HG02642 (cell line): ENCODE data around the gene FARP1.

Source experiments
- ATAC-seq: cut with Tn5 transposase; IDR thresholded peaks from one replicate; pipeline ENCODE4 v1.9.1; 2021; ENCODE audit warnings: mild to moderate bottlenecking; ENCODE audit not compliant: unreplicated experiment, poor library complexity

The FARP1 gene

DNA sequence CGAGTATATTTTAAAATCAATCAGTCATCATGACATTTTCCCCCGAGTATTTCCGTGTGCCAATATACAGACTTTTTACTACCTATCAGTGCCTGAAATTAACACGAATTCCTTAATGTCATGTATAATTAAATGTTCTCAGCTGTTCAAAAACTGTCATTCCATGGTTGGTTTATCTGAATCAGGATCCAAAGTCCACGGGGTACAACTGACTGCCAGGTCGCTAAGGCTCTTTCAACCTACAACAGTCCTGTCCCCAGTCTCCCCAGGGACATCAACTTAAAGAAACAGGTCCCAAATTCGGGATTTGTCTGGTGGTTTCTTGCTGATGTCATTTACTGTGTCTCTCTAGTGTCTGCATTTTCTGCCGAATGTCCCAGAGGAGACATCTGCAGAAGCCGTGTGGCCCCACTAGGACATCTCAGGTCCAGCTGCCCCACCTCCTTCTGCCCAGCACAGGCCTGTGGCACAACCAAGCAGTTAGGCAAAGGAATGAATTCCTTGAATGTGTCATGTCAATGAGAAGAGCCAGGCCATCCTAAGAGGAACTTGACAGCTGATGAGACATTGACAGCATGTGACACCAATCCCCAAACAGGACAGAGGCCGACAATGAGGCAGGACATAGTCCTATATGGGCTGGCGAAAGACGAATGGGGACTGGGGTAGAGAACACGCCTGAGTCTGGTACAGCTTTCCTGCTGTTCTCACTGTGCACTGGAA is 324.5 kb downstream of the FARP1 start:
- no peak for ATAC-seq

DNA sequence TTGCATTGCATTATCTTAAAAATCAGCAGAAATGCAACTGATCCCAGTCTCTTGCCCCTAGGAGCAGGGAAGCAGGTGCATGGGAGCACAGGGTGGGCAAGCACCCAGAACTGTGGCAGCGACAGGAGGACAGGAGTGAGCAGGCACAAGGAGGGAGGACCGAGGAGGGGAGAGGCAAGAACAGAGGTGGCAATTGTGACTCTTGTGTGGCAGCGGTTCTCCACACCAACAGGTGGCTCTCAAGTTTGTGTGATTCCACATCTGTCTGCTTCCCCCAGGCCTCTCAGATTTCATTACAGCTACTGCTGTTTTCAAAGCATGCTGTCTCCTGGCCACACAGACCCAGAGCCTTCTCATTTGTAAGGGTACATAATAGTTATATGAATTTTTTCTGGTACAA is 325.5 kb downstream of the FARP1 start:
- ATAC-seq = no peak

DNA sequence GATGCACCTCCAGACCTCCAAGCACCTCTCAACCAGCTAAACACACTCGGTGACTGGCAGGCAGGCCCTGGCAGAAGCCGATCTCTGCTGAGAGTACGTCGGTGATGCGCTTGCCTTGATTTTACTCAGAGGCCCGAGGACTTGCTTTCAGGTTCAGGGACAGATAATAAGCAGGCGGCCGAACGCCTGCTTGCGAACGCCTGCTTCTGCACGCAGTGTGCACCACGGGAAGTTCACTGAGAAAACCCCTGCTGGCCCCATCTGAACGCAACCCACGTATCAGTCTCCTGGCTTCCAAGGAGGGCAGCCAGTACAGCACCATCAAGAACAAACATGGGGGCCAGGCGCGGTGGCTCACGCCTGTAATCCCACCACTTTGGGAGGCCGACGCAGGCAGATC is 326.0 kb downstream of the FARP1 start:
- ATAC-seq = no peak

DNA sequence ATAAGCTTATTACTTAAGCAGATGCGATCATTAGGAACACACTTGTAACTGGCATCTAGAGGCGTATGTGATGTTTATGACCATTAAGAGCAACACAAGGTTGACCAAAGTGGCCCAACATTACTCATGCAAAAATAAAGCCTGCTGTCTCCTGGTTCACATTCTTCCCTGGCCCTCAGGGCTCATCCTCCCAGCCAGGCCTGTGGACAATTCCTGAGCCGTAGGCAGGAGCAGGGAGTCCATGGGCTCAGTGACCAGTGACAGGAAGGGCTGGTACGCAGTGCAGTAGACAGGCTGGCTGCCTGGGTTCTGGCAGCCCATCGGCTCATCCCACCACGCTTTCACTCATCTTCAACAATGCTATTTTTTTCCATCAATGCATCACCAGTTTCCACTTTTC is 328.0 kb downstream of the FARP1 start:
- ATAC-seq = no peak

DNA sequence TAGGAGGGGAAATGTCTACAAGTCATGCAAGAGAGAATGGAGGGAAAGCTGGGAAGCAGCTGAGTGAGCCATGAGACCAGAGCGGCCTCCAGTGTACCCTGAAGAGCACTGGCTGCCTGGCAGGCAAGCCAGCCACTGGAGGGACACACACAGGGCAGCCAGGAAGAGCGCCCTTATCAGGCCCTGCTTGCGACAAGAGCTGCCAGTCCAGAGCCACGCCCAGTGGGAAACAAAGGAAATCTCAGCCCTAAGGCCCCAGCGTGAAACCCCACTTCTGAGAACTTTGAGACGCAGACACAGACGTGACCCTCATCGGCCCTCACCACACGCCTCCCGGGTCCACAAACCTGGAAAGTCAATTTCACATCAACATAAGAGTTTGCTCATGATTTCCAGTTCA is 329.0 kb downstream of the FARP1 start:
- no peak for ATAC-seq

DNA sequence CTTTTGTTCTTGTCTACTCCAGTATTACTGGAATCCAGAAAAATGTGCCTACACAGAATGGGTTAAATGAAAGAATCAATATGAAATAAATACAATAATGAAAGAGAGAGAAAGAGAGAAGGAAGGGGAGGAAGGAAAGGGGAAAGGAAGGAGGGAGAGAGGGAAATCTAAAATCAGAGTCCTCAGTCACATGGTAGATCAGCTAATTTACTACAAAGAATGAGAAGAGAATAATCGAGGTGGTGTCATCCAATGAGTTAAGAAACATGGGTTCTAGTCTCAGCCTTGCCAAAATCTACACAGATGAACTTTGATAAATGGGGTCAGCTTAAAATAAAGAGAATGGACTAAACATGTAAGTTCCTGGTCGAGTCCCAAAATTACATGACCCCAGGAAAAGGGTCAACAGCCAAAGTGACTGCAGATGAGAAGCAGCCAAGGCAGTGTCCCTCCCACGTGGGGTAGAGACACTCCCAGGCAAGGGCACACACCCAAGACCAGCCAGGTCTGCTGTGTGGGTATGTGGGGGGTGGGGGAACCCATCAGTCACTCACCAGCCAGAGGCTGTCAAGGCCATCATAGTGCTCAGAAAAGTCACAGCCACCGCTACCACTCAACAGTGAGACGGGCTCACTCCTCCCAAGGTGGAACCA is 330.4 kb downstream of the FARP1 start:
- ATAC-seq = no peak

DNA sequence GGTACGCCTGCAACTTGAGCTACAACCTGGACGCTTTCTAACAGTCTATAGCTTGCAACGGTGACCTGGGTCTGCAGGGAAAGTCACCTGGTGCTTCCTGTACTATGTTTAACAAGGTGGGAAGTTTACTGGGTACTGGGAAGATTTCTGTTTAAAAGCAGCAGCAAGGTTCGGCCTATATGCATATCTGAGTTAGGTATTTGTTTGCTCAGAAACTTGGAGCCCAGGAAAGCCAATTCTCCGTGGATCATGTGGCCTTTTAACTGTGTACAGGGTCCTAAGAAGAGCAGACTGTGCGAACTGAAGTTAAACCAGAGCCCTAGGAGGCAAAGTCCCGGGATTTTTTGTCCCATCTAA is 330.9 kb downstream of the FARP1 start:
- ATAC-seq = no peak

DNA sequence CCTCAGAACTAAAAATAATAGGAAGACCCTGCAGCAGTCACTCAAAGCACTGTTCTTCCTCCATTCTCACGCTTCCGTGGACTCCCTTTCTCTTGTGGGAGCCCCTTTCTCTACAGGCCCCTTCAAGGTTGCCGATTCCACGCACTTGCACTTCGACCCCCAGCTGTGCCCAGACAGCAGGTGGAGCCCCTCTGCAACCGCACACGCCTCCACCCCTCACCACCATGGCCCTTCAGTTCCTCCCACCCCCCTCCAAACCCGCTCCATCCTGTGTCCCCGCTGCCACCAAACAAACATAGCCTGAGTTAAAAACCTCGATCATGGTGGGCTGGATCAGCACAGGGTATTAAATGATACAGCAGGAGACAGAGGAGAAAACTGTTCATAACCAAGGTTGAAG is 331.4 kb downstream of the FARP1 start:
- no peak for ATAC-seq

DNA sequence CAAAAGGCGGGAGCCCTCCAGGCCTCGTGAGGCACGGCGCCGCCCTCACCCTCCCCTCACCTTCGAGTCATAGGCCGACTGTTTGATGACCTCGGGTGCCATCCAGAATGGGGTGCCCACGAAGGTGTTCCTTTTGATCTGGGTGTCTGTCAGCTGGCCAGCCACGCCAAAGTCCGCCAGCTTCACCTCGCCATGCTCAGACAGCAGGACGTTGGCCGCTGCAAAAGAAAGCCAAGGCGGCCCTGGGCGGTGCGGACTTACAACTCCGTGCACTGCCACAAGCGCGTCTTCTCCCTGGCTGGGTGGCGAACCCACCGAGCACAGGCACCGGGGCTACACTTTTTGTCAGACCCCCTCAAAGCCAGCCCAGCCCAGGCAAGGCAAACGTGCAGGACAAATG is 331.9 kb downstream of the FARP1 start:
- ATAC-seq = no peak

DNA sequence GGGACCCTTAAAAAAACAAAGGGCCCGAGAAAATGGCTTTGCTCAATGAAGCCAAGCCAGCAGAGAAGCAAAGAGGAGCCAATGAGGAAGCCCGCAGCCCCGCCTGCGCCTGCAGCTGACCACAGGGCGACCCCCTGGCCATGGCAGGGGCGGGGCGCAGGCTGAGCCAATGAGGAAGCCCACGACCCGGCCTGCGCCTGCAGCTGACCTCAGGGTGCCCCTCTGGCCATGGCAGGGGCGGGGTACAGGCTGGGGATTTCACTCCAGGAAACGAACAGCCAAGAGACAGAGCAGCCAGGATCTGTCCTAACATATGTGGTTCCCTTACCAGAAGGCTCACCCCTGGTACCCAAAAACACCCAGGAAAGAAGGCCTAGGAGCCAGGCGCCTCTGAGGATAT is 332.6 kb downstream of the FARP1 start:
- ATAC-seq = no peak

DNA sequence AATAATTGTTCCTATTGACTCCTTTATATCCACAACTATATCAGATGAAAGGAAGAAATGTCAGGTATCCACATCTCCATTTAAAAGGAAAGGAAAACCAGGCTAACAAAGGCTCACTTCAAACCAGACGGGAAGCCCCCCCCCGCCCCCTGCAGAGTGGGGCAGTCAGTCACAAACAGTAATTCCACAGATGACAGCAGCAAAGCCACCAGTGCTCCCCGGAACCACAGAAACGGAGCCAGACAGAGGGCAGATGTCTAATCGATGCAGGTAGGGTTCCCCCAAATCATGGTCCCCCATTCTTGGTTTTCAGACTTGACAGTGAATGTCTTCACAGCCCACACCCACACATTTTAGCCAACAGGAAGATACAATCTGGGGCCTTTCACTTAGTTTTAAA is 333.2 kb downstream of the FARP1 start:
- ATAC-seq = peak; percentile 38

DNA sequence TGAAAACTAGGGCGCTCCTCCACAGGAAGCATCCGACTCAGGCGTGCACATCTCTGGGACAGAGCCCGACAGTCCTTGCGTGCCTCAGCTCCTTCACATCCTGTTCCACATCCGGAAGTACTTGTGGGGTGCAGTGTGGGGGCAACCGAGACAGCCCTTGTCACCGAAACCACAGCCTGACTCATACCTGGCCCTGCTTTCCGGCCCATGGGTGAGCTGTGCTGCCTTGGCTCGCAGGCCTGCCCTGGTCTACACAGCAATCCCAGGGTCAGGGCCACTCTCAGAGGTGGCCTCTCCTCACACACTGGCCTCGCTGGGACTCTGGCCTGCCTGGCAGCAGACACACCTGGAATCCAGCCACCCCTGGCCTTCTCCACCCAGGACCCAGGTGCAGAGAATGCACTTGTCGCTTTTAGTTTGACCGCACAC is 333.7 kb downstream of the FARP1 start:
- peak; percentile 96 for ATAC-seq

DNA sequence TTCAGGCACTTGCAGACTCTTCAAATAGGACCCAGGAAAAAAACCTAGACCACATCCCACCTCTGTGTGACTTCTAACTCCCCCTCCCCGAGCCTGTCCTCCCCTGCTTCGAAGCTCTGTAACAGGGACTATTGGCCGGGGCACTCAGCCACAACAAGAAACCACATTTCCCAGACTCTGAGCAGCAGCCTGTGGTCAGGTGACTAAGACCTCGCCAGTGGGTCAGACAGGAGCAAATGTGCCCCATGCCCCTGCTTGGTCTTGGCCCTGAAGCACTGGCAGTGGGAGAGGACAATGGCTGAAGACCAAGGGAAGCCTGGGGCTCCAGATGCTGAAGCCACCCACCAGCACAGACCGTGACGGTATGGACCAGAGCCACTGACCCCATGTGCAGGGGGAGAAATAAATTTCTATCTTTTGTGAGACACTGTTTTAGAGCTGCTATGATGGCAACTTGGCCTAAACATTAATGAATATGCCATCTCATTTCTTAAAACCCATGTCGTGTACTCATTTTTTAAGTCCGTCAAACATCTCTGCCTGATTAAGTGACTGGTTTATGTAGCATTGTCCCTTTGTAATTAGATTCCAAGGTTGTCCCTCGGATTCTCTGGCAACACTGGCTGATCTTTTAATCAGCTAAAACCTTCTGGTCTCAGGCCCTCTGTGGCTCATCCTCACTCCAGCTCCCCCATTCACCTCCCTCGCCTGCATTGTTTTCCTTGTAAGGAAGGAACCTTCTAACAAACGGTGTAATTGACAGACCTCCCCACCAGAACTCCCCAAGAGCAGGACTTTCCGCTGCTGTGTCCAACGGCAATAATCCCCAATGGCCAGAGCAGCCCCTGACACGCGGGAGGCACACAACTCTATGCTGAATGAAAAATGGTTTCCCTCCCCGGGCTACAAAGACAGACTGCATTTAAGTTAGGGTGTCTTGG is 335.6 kb downstream of the FARP1 start:
- ATAC-seq = peak; percentile 40

DNA sequence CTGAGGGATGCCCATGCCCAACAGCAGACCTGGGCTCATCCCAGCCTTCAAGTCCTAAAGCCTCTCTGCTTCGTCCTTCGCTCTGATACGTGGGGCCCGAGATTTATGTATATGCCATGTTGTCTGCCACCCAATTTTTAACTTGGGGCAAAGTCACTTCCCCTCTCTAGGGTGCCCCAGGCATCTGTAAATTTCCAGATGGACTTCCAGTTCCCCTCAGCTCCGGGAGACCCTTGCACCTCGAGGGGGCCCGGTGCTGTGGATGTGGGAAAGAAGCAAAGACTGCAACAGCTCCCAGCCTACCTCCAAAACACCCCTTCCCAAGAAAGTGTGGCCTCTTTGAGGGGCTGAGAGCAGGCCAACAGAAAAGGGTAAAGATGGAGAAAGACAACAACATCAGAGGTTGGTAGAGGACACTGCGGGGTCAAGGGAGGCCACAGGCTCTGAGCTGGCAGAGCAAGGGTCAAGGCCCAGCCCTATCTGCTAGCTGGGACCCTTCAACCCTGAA is 336.7 kb downstream of the FARP1 start:
- no peak for ATAC-seq

DNA sequence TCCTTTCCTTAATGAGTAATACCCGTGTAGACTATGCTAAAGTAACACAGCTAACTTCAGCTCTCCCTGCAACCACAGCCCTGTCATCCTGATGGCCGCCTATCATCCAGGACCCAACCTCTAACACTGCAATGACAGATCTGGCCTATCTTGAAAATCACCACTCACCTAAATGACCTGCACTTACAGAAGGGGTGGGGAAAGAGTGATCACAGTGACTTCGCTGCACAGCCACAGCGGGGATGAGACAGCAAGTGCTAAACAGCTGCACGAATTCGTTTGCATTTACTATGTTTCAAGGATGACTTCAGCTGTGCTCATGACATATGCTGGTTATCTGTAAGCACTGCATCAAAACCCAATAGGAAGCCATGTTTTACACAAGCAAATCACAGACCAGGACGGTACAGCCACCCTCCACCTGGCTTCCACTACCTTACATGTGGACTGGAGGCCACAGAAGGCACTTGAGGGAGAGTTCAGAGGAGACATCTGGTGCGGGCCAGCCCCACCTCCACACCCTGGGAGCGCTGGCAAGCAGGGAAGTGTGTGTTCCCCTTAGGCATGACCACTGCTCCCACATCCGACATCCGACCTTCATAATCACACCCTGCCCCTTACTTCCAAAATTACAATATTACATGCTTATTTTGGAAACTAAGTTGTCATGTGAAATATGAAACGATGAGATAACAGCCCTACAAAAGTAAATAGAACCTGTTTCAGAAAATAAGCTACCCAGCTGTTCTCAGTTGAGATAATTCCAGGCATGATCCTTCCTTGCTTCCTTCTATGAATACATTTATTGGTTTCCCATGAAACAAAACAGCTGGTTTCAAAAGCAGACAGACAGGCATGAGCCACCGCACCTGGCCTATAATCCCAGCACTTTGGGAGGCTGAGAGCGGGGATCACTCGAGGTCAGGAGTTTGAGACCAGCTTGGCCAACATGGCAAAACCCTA is 338.3 kb downstream of the FARP1 start:
- no peak for ATAC-seq

DNA sequence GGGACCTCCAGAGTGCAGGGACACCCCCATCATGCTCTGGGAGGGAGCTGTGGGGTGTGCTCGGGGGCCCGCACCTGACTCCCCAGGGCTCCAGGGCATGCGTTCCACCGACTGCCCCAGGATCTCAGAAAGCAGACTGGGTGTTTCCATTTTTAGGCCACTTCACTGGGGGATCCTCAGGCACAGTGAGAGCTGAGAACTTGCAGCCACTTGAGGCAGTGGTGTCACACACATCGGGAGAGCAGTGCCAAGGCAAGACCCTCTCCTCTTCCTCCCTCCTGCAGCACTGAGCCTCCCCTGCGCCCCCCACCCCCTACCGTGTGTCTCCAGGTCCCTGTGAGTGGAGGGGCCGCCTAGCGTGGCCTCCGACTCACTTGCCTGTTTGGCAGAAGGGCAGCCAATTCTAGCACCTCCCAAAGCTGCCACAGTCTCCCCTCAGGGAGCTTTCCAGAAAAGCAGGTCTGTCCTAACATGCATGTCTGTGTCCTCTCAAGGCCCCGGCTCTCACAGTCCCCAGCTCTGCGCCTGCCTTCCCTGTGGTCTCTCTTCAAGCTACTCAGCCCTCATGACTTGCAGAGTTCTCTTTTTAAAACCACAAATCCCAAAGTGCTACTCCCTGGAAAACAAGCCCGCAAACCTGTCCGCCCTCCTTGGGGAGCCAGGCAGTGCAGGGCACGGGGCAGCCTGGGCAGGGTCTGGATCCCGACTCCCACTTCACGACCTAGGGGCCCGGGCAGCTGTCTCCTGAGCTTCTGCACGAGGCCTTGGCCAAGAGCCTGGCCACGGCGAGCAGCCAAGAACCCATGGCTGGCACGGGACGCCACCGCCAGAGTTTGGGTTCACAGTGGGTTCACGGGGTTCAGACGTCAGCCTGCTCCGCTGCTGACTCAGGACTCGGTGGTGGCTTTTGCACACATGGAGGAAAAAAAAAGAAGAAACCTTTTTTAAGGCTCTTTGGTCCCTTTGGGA is 339.9 kb downstream of the FARP1 start:
- ATAC-seq = no peak

DNA sequence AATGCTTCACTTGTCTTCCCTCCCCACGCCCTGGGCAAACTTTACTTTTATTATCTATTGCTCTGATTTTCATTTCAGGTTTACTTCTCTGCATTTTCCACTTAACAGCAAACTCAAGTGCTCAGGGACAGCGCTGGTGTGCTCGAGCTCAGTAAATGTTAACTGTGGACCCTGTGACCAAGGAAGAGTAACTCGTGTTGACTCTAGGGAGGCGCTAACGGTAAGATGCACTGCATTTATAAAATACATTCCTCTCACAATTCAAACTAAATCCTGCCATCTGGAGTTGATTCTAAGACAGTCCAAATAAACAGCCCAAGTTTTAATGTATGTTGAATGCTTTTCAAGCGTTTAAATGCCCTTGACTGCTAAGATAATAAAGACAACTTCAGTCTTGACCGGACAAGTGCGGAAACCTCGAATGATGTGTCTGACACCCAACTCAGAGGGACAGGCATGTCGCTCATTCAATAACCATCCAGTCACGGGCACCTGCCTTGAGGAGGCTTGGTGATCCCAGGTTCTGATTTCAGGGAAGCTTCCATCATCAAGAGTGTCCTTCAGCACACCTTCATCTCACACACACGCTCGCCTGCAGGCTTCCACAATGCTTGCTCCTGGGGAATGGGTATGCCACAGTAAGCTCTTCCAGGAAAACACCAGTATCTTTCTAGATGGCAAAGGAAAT is 340.9 kb downstream of the FARP1 start:
- no peak for ATAC-seq
